ENCODE results near the gene DNTTIP2.

- TF ChIP-seq CTCF (IDR thresholded peaks at IDR 0.05 in 2 of 3, conservative IDR thresholded peaks at IDR 0.05 in 1 of 3; ENCODE audit: borderline replicate concordance in 1 of 3, insufficient read depth in 1 of 3, low read depth in 2 of 3, low read length in 2 of 3) (no peak), JUND (IDR thresholded peaks at IDR 0.05) (no peak; the same call in 1 of the 2 replicates), CEBPB (IDR thresholded peaks at IDR 0.05; ENCODE audit: low read depth) (peak; percentile 45; the same call in 1 of the 2 replicates), POLR2A (IDR thresholded peaks at IDR 0.05; ENCODE audit: borderline replicate concordance, extremely low read depth, insufficient read depth, insufficient read length) (no peak), EZH2phosphoT487 (IDR thresholded peaks at IDR 0.05; ENCODE audit: borderline replicate concordance) (no peak), SP1 (IDR thresholded peaks at IDR 0.05; ENCODE audit: low read depth) (no peak), FOSL1 (IDR thresholded peaks at IDR 0.05; ENCODE audit: low read depth) (peak; percentile 30; the same call in 1 of the 2 replicates), EZH2 (IDR thresholded peaks at IDR 0.05) (no peak)
- TF ChIP-seq, protein P1, sequence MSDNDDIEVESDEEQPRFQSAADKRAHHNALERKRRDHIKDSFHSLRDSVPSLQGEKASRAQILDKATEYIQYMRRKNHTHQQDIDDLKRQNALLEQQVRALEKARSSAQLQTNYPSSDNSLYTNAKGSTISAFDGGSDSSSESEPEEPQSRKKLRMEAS (IDR thresholded peaks at IDR 0.05) = no peak; the same call in 1 of the 2 replicates
- TF ChIP-seq, protein P2, sequence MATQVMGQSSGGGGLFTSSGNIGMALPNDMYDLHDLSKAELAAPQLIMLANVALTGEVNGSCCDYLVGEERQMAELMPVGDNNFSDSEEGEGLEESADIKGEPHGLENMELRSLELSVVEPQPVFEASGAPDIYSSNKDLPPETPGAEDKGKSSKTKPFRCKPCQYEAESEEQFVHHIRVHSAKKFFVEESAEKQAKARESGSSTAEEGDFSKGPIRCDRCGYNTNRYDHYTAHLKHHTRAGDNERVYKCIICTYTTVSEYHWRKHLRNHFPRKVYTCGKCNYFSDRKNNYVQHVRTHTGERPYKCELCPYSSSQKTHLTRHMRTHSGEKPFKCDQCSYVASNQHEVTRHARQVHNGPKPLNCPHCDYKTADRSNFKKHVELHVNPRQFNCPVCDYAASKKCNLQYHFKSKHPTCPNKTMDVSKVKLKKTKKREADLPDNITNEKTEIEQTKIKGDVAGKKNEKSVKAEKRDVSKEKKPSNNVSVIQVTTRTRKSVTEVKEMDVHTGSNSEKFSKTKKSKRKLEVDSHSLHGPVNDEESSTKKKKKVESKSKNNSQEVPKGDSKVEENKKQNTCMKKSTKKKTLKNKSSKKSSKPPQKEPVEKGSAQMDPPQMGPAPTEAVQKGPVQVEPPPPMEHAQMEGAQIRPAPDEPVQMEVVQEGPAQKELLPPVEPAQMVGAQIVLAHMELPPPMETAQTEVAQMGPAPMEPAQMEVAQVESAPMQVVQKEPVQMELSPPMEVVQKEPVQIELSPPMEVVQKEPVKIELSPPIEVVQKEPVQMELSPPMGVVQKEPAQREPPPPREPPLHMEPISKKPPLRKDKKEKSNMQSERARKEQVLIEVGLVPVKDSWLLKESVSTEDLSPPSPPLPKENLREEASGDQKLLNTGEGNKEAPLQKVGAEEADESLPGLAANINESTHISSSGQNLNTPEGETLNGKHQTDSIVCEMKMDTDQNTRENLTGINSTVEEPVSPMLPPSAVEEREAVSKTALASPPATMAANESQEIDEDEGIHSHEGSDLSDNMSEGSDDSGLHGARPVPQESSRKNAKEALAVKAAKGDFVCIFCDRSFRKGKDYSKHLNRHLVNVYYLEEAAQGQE (IDR thresholded peaks at IDR 0.05; ENCODE audit: low read depth) = no peak
These were observed 51.2 kb downstream of the DNTTIP2 start for GRCh38 chr1:93827633-93828366.

Data from HCT116 (cell line).